Vagina (tissue), 2 donors: ENCODE data around the gene PADI6.

Experiments
- CTCF ChIP-seq, 3 experiments: fragments of 450-650 bp in 2 of 3; fragments of 200-600 bp in 1 of 3; sonication (generic) in 1 of 3; IDR thresholded peaks; one replicate each; pipeline ENCODE4 v1.5.1; 2017 to 2019; ENCODE audit warnings: antibody characterized with exemption in 3 of 3, mild to moderate bottlenecking in 2 of 3, moderate library complexity in 2 of 3
- POLR2AphosphoS5 ChIP-seq, 2 donors: sonication (generic); formaldehyde crosslinking; IDR thresholded peaks; one replicate each; pipeline ENCODE4 v1.9.0; 2017; ENCODE audit warnings: antibody characterized with exemption in 2 of 2, mild to moderate bottlenecking in 2 of 2, low read depth in 1 of 2; ENCODE audit not compliant: insufficient read depth in 1 of 2

DNA sequence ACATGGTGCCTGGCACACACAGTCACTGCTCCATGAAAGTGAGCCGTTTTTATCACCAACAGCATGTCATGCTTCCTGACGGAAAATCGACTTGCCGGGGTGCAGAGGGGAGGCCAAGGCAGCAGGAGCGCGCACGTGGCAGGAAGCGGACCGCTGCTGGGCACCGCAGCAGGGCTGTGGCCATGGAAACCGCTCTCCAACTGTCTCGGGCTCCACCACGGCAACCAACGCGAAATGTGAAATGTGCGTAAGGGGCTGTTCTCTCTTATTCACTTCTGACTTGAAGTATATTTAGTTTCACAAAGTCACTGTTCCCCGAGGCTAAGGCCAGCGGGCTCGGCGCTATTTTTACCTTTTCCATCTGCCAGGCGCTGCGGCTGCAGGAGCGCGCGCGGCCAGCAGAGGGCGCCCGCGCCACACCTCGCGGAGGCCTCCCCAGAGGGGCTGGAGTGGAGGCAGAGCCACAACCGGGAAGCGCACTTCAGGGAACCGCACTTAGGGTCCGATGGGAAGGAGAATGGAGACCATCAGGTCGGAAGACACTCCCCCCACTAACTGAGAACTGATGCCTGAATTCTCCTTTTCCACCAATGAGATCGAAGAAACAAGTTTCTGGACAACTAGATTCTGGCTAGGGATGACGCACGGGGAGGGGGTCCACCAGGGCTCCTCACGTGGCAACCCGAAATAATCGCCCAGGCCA, 47.8 kb downstream of the PADI6 start:
- TF ChIP-seq CTCF (IDR thresholded peaks at IDR 0.05) (peak; percentile 89 to 97 (median 90)), POLR2AphosphoS5 (IDR thresholded peaks at IDR 0.05; ENCODE audit: insufficient read depth in 1 of 2, low read depth in 1 of 2) (no peak)
